K562 (cell line): ENCODE measurements around the gene SLFN5. TPM values are rescaled to one million over a fixed set of nuclear protein-coding genes. Genes with fewer than 3 reads are reported as not detected.
"Not testable (repeated sequence)": the region's sequence is repeated elsewhere in the genome, so short reads cannot be mapped to it uniquely, and the experiment has no call there.

ENCODE experiments used
- ATAC-seq: fragments of 200-7000 bp; cut with Tn5 transposase; 3 replicates; pipeline ENCODE4 v1.9.1; 2020; ENCODE audit warnings: moderate library complexity
- BruUV-seq: library from RNA; stranded (reverse); fragments of 400-500 nt; replicated peaks from 2 replicates; lab custom pipeline; 2021; lab: Mats Ljungman, UMichigan
- CTCF ChIA-PET: fragments of 300-600 bp; formaldehyde crosslinking; extraction: SDS; loops from one replicate; lab custom pipeline; 2021; ENCODE audit warnings: low intra/inter-chr PET ratio; lab: Yijun Ruan, JAX
- POLR2A ChIA-PET: fragments of 300-600, 350-650 bp; sonication (Branson Sonifier 250); formaldehyde crosslinking; extraction: SDS; loops from one replicate; lab custom pipeline; 2021; ENCODE audit warnings: antibody characterized with exemption, inconsistent platforms; lab: Yijun Ruan, JAX
- DNase-seq, 4 experiments: peaks; one replicate each; pipeline versions ENCODE4 v3.0.0 to v3.0.0-alpha.2; 2011 to 2018; ENCODE audit warnings: low spot score in 3 of 4, mixed read lengths in 3 of 4; ENCODE audit errors: extremely low read depth in 1 of 4
- FAIRE-seq: peaks from 2 replicates; lab custom pipeline; 2011; peaks lifted over from hg19 to GRCh38; lab: Jason Lieb, UNC
- H2AFZ ChIP-seq: 2 replicates; pipeline ENCODE4 v1.6.0; 2011; ENCODE audit warnings: low read depth, low read length, control low read depth, inconsistent platforms
- H3K27ac ChIP-seq: fragments of 200-600 bp; 3 replicates; pipeline ENCODE4 v1.8.0; 2011; ENCODE audit warnings: low read depth, mild to moderate bottlenecking, control low read depth, inconsistent platforms, low read length, moderate library complexity, mixed read lengths; ENCODE audit errors: extremely low read depth
- H3K27me3 ChIP-seq, 2 experiments: fragments of 300-600 bp in 1 of 2; 2 replicates in 1 of 2; 3 replicates in 1 of 2; pipeline versions ENCODE4 v1.6.0 to v1.8.0; 2011; ENCODE audit warnings: inconsistent platforms in 2 of 2, low read length in 2 of 2, mild to moderate bottlenecking in 1 of 2, mixed read lengths in 1 of 2, moderate library complexity in 1 of 2; ENCODE audit not compliant: control insufficient read depth in 2 of 2, insufficient read depth in 2 of 2
- H3K36me3 ChIP-seq: fragments of 300-600 bp; 3 replicates; pipeline ENCODE4 v1.8.0; 2011; ENCODE audit warnings: mild to moderate bottlenecking, low read length, inconsistent platforms; ENCODE audit not compliant: control insufficient read depth, insufficient read depth
- H3K4me1 ChIP-seq, 2 experiments: fragments of 200-600 bp in 1 of 2; replicated peaks in 1 of 2; 2 replicates in 1 of 2; 3 replicates in 1 of 2; pipeline versions ENCODE4 v1.5.1 to v1.8.0; 2011; ENCODE audit warnings: inconsistent platforms in 2 of 2, low read length in 2 of 2, mild to moderate bottlenecking in 1 of 2, mixed read lengths in 1 of 2, moderate library complexity in 1 of 2; ENCODE audit not compliant: control insufficient read depth in 2 of 2, insufficient read depth in 2 of 2
- H3K4me2 ChIP-seq: 2 replicates; pipeline ENCODE4 v1.6.1; 2011; ENCODE audit warnings: low read length, control low read depth, inconsistent platforms, mixed read lengths; ENCODE audit not compliant: insufficient read depth
- H3K4me3 ChIP-seq: fragments of 200-600 bp; sonication (generic), shearing (Covaris generic); 2 replicates; pipeline ENCODE4 v1.5.1; 2016; ENCODE audit warnings: control low read depth, inconsistent platforms
- H3K79me2 ChIP-seq: fragments of 200-600 bp; 3 replicates; pipeline ENCODE4 v1.8.0; 2011; ENCODE audit warnings: low read length, inconsistent platforms; ENCODE audit not compliant: control insufficient read depth, insufficient read depth
- H3K9ac ChIP-seq, 2 experiments: 2 replicates each; pipeline versions ENCODE4 v1.6.0 to v1.6.1; 2011; ENCODE audit warnings: low read depth in 2 of 2, low read length in 2 of 2, control low read depth in 1 of 2, inconsistent platforms in 1 of 2, mild to moderate bottlenecking in 1 of 2, mixed read lengths in 1 of 2; ENCODE audit not compliant: insufficient read depth in 1 of 2
- H3K9me1 ChIP-seq: one replicate; pipeline ENCODE4 v1.6.0; 2011; ENCODE audit warnings: inconsistent platforms, mild to moderate bottlenecking, low read length, moderate library complexity; ENCODE audit not compliant: control insufficient read depth, insufficient read depth
- H3K9me3 ChIP-seq: replicated peaks from 2 replicates; pipeline ENCODE4 v1.5.1; 2011; ENCODE audit warnings: low read depth, low read length, inconsistent platforms; ENCODE audit not compliant: control insufficient read depth, insufficient read depth
- H4K20me1 ChIP-seq: replicated peaks from 2 replicates; pipeline ENCODE4 v1.6.1; 2011; ENCODE audit warnings: low read length, inconsistent platforms, mixed read lengths; ENCODE audit not compliant: control insufficient read depth, insufficient read depth
- AFF1 ChIP-seq, 2 experiments: fragments of 450-650 bp; IDR thresholded peaks; 2 replicates each; pipeline ENCODE4 v1.6.1; 2018; ENCODE audit warnings: mild to moderate bottlenecking in 2 of 2, low read depth in 1 of 2; ENCODE audit not compliant: partially characterized antibody in 2 of 2
- LARP7 ChIP-seq: fragments of 450-650 bp; IDR thresholded peaks from 2 replicates; pipeline ENCODE4 v1.6.1; 2016
- ZBTB8A ChIP-seq: fragments of 450-650 bp; IDR thresholded peaks from 2 replicates; pipeline ENCODE4 v1.6.1; 2018; ENCODE audit warnings: mild to moderate bottlenecking, moderate library complexity; ENCODE audit not compliant: partially characterized antibody
- ZNF140 ChIP-seq: fragments of 250-450 bp; sonication (Bioruptor Pico); IDR thresholded peaks from 2 replicates; pipeline ENCODE4 v1.8.0; 2021; ENCODE audit warnings: moderate library complexity, mild to moderate bottlenecking, inconsistent platforms
- ZNF778 ChIP-seq: fragments of 450-650 bp; formaldehyde crosslinking; IDR thresholded peaks from 2 replicates; pipeline ENCODE4 v1.4.0; 2020; ENCODE audit warnings: mild to moderate bottlenecking, moderate library complexity
- WGBS: fragments of 100-300 bp; shearing (Covaris generic); methylation state at CpG from one replicate; pipeline ENCODE4 v1.1.6; 2016; ENCODE audit warnings: low coverage, mixed read lengths; ENCODE audit not compliant: insufficient coverage; ENCODE audit errors: missing lambda C conversion rate; 5-methylcytosine and 5-hydroxymethylcytosine counted together
- in situ Hi-C: fragments of 300-500 bp; cut with MboI; formaldehyde crosslinking; loops from 4 replicates; pipeline ENCODE4 v1.15.0; 2018; ENCODE audit warnings: inconsistent platforms, mixed read lengths
- intact Hi-C: fragments of 100-400 bp; cut with micrococcal nuclease; formaldehyde crosslinking; loops from 2 replicates; pipeline ENCODE4 v1.14.2; 2022
- polyA plus RNA-seq, 8 experiments: library from polyadenylated mRNA; depleted of rRNA in 4 of 8; stranded (reverse) in 5 of 8; unstranded in 3 of 8; fragments of >200 nt; fragmentation: Nextera tagmentation in 2 of 8; fragmentation: Illumina TruSeq in 1 of 8; extraction: Ambion mirVana in 2 of 8; extraction: Trizol in 1 of 8; gene quantifications; 2 replicates each; pipeline versions ENCODE4 v1.2.1 to v1.2.3, GENCODE V29; 2011 to 2014; ENCODE audit warnings: inconsistent platforms in 1 of 8, missing spikeins in 1 of 8
- total RNA-seq, 7 experiments: library from RNA; depleted of rRNA in 6 of 7; stranded (reverse); fragments of >200 nt in 6 of 7; fragmentation: Illumina TruSeq in 2 of 7; extraction: Trizol in 2 of 7; gene quantifications; 2 replicates each; pipeline versions ENCODE4 v1.2.1 to v1.2.3, GENCODE V29; 2011 to 2021; ENCODE audit warnings: low replicate concordance in 1 of 7
- TF ChIP-seq, protein P1 (sequence below): fragments of 450-650 bp; formaldehyde crosslinking; IDR thresholded peaks from 2 replicates; pipeline ENCODE4 v1.4.0; 2020; ENCODE audit warnings: mild to moderate bottlenecking, mixed read lengths

Gene SLFN5
- total and polyA plus RNA-seq, 9 of the 15 experiments (the other 6 are each of a cell fraction or from before 2014, with no cell fraction given) = under 0.01 to 0.18 (median 0.04) TPM; not detected in 1

- TF ChIP-seq, protein P1, sequence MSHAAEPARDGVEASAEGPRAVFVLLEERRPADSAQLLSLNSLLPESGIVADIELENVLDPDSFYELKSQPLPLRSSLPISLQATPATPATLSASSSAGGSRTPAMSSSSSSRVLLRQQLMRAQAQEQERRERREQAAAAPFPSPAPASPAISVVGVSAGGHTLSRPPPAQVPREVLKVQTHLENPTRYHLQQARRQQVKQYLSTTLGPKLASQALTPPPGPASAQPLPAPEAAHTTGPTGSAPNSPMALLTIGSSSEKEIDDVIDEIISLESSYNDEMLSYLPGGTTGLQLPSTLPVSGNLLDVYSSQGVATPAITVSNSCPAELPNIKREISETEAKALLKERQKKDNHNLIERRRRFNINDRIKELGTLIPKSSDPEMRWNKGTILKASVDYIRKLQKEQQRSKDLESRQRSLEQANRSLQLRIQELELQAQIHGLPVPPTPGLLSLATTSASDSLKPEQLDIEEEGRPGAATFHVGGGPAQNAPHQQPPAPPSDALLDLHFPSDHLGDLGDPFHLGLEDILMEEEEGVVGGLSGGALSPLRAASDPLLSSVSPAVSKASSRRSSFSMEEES (CRISPR knock-in tag) = no peak
- TF ChIP-seq ZNF140 (CRISPR knock-in tag) = no peak
- TF ChIP-seq ZNF778 (CRISPR knock-in tag) = no peak
- TF ChIP-seq ZBTB8A = no peak
- no peak for TF ChIP-seq LARP7
Measured at GRCh38 chr17:35299135-35299534, 56.3 kb downstream of the SLFN5 start (continued).

- WGBS = 2% methylated on average over 3 of the region's 3 CpGs
- H3K4me3 ChIP-seq, DNase-seq, ATAC-seq, H3K9me3 ChIP-seq, H3K27me3 ChIP-seq, H3K9me1 ChIP-seq, FAIRE-seq, intact Hi-C loops, H3K4me2 ChIP-seq, H2AFZ ChIP-seq, H4K20me1 ChIP-seq, in situ Hi-C loops, BruUV-seq, H3K9ac ChIP-seq, H3K36me3 ChIP-seq, CTCF ChIA-PET, H3K79me2 ChIP-seq, H3K27ac ChIP-seq: not testable (repeated sequence)
- peaks cover 6 to 11% of the 10 kb centered on the region in 2 experiments; a peak in 4 of 5 replicates for H3K4me1 ChIP-seq
- POLR2A ChIA-PET = interaction anchor here (0.7 kb wide), 1 partner anchor 83 kb away, joined by 3 read pairs; no protein-coding TSS in a partner anchor
- peak in 1 of 2 experiments; percentile 97 for TF ChIP-seq AFF1 (IDR thresholded peaks at IDR 0.05; ENCODE audit: low read depth in 1 of 2, partially characterized antibody in 2 of 2)
Measured at GRCh38 chr17:35309345-35309744, 66.5 kb downstream of the SLFN5 start.
